HepG2 (cell line): ENCODE results near the gene AFAP1. TPM values are rescaled to one million over a fixed set of nuclear protein-coding genes. Genes with fewer than 3 reads are reported as not detected.

Experiments
- BHLHE40 ChIP-seq: IDR thresholded peaks from 2 replicates; pipeline ENCODE4 v1.6.1; 2011; ENCODE audit warnings: low read length, improper control_type of control experiment
- ELF3 ChIP-seq: IDR thresholded peaks from 2 replicates; pipeline ENCODE4 v1.6.1; 2016; ENCODE audit warnings: missing genetic modification reagents, missing compliant biosample characterization
- GPBP1L1 ChIP-seq: sonication (generic); formaldehyde crosslinking; IDR thresholded peaks from 2 replicates; pipeline ENCODE4 v1.5.0; 2020; ENCODE audit warnings: mild to moderate bottlenecking, missing genetic modification reagents
- PAXIP1 ChIP-seq: sonication (generic); formaldehyde crosslinking; conservative IDR thresholded peaks from 2 replicates; pipeline ENCODE4 v1.4.0; 2020; ENCODE audit warnings: mild to moderate bottlenecking, missing genetic modification reagents, moderate library complexity
- PREB ChIP-seq: sonication (generic); formaldehyde crosslinking; IDR thresholded peaks from 2 replicates; pipeline ENCODE4 v1.4.0; 2020; ENCODE audit warnings: missing genetic modification reagents
- PRMT3 ChIP-seq: sonication (generic); formaldehyde crosslinking; IDR thresholded peaks from 2 replicates; pipeline ENCODE4 v1.8.1; 2022; ENCODE audit warnings: low read depth, mild to moderate bottlenecking, moderate library complexity, missing genetic modification reagents, borderline replicate concordance
- SALL1 ChIP-seq: sonication (generic); formaldehyde crosslinking; IDR thresholded peaks from 2 replicates; pipeline ENCODE4 v1.8.0; 2022; ENCODE audit warnings: mild to moderate bottlenecking, missing genetic modification reagents
- SRSF9 ChIP-seq: fragments of 200-400 bp; formaldehyde crosslinking; IDR thresholded peaks from 2 replicates; pipeline ENCODE4 v1.6.1; 2018; ENCODE audit warnings: borderline replicate concordance, mild to moderate bottlenecking, low read depth, low read length; ENCODE audit not compliant: insufficient read depth, poor library complexity, severe bottlenecking
- THAP7 ChIP-seq: sonication (generic); formaldehyde crosslinking; IDR thresholded peaks from 2 replicates; pipeline ENCODE4 v1.8.1; 2023; ENCODE audit warnings: mild to moderate bottlenecking, missing genetic modification reagents
- THRA ChIP-seq: sonication (generic); formaldehyde crosslinking; IDR thresholded peaks from 2 replicates; pipeline ENCODE4 v1.4.0; 2020; ENCODE audit warnings: missing genetic modification reagents, borderline replicate concordance
- ZNF160 ChIP-seq: sonication (generic); formaldehyde crosslinking; IDR thresholded peaks from 2 replicates; pipeline ENCODE4 v1.8.0; 2022; ENCODE audit warnings: mild to moderate bottlenecking, inconsistent platforms, missing genetic modification reagents
- ZNF180 ChIP-seq: sonication (generic); formaldehyde crosslinking; IDR thresholded peaks from 2 replicates; pipeline ENCODE4 v1.4.0; 2020; ENCODE audit warnings: low read depth, missing genetic modification reagents, borderline replicate concordance
- ZNF232 ChIP-seq: sonication (generic); formaldehyde crosslinking; IDR thresholded peaks from 2 replicates; pipeline ENCODE4 v1.4.0; 2020; ENCODE audit warnings: missing genetic modification reagents, borderline replicate concordance
- ZNF280B ChIP-seq: sonication (generic); formaldehyde crosslinking; IDR thresholded peaks from 2 replicates; pipeline ENCODE4 v1.5.0; 2020; ENCODE audit warnings: missing genetic modification reagents, mild to moderate bottlenecking, borderline replicate concordance
- ZNF329 ChIP-seq: sonication (generic); formaldehyde crosslinking; IDR thresholded peaks from 2 replicates; pipeline ENCODE4 v1.9.0; 2021; ENCODE audit warnings: low read depth, mild to moderate bottlenecking, missing genetic modification reagents
- ZNF501 ChIP-seq: sonication (generic); formaldehyde crosslinking; IDR thresholded peaks from 2 replicates; pipeline ENCODE4 v1.5.1; 2020; ENCODE audit warnings: mild to moderate bottlenecking, moderate library complexity, missing genetic modification reagents
- ZNF556 ChIP-seq: sonication (generic); formaldehyde crosslinking; IDR thresholded peaks from 2 replicates; pipeline ENCODE4 v1.4.0; 2020; ENCODE audit warnings: mild to moderate bottlenecking, missing genetic modification reagents, borderline replicate concordance
- ZNF557 ChIP-seq: sonication (generic); formaldehyde crosslinking; IDR thresholded peaks from 2 replicates; pipeline ENCODE4 v1.4.0; 2020; ENCODE audit warnings: missing genetic modification reagents
- ZNF703 ChIP-seq: sonication (generic); formaldehyde crosslinking; IDR thresholded peaks from 2 replicates; pipeline ENCODE4 v1.5.1; 2020; ENCODE audit warnings: missing genetic modification reagents, mild to moderate bottlenecking, moderate library complexity, borderline replicate concordance
- polyA plus RNA-seq, 8 experiments: library from polyadenylated mRNA; depleted of rRNA in 3 of 8; stranded (reverse) in 7 of 8; unstranded in 1 of 8; fragments of >200 nt; fragmentation: Illumina TruSeq in 4 of 8; extraction: Trizol in 4 of 8; gene quantifications; 2 replicates each; pipeline versions ENCODE4 v1.2.1 to v1.2.3, GENCODE V29; 2011 to 2016; ENCODE audit warnings: low read depth in 4 of 8, missing spikeins in 1 of 8, mixed read lengths in 1 of 8; ENCODE audit not compliant: insufficient read depth in 1 of 8
- total RNA-seq, 5 experiments: library from RNA; depleted of rRNA; stranded (reverse); fragments of >200 nt; fragmentation: Illumina TruSeq; extraction: Trizol; gene quantifications; 2 replicates each; pipeline ENCODE4 v1.2.3, GENCODE V29; 2016; ENCODE audit warnings: low read depth in 1 of 5

Gene AFAP1
- total and polyA plus RNA-seq, 2 of the 13 experiments (the other 11 are each of a cell fraction or from before 2014, with no cell fraction given) = 2.5 TPM

GRCh38 chr4:7985891-7986441, 46.3 kb upstream of the AFAP1 start (continued):
- peak; percentile 47 for TF ChIP-seq PAXIP1 (CRISPR knock-in tag)
- no peak for TF ChIP-seq ZNF280B (CRISPR knock-in tag)
- no peak for TF ChIP-seq ZNF232 (CRISPR knock-in tag)
- 0 out of 2 replicates have a peak, but pooled peaks have one; percentile 31 for TF ChIP-seq ELF3 (CRISPR knock-in tag)
- TF ChIP-seq THRA (CRISPR knock-in tag) = no peak
- no peak for TF ChIP-seq ZNF703 (CRISPR knock-in tag)
- no peak for TF ChIP-seq ZNF160 (CRISPR knock-in tag)
- TF ChIP-seq ZNF180 (CRISPR knock-in tag) = no peak
- TF ChIP-seq ZNF329 (CRISPR knock-in tag) = no peak
- no peak for TF ChIP-seq ZNF556
- TF ChIP-seq SALL1 (CRISPR knock-in tag) = peak; percentile 25; the same call in 1 of the 2 replicates
- no peak for TF ChIP-seq SRSF9
- TF ChIP-seq THAP7 (CRISPR knock-in tag) = no peak
- TF ChIP-seq ZNF557 (CRISPR knock-in tag) = no peak
- TF ChIP-seq BHLHE40 = no peak
- no peak for TF ChIP-seq PREB (CRISPR knock-in tag)
- TF ChIP-seq PRMT3 (CRISPR knock-in tag) = no peak
- peak; percentile 17; the same call in 1 of the 2 replicates for TF ChIP-seq ZNF501 (CRISPR knock-in tag)
- TF ChIP-seq GPBP1L1 = no peak
